HG03520 (cell line): Measurements from ENCODE around the gene PTPN9.

Experiments
- ATAC-seq: cut with Tn5 transposase; IDR thresholded peaks from one replicate; pipeline ENCODE4 v1.9.1; 2021; ENCODE audit warnings: mild to moderate bottlenecking, moderate library complexity; ENCODE audit not compliant: unreplicated experiment

The PTPN9 gene

DNA sequence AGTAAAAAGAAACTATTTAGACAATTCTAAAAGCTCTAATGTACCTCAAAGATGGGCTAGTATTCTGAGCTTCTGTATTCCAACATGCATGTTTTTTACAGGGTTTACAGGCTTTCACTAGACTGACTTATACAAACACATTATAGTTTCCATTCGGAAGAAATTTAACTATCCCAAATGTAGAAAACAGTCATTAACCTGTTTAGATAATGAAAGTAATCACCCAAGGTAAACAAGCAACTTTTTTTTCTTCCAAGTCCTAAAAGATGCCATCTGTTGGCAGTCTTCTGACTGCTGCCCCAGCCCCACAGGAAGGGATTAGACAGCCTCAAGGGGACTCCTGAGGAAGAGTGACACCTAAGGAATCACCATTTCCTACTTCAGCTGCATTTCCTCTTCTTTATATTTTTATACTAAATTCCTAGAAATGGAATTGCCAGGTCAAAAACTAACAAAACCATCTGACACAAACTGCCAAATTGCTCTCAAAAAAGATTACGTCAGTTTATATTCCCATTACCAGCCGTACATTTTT lies 153.1 kb downstream of the PTPN9 start:
- no peak for ATAC-seq

DNA sequence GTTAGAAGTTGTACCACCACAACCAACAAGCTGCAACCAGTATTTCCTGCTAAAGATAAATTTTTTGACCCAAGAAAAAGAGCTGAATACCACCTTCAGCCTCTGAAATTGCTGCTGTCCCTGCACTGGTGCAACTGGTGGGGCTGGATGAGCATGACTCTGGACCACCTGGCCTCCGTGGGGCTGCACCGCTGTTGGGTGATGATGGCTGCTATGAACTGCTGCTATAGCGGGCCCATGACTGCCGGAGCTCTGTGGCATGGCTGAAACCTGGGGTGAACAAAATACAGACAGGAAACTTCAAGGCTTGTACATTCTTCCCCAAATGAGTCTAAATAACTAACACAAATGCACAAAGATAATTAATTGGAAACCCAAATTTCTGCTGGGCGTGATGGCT lies 156.6 kb downstream of the PTPN9 start:
- ATAC-seq = no peak

DNA sequence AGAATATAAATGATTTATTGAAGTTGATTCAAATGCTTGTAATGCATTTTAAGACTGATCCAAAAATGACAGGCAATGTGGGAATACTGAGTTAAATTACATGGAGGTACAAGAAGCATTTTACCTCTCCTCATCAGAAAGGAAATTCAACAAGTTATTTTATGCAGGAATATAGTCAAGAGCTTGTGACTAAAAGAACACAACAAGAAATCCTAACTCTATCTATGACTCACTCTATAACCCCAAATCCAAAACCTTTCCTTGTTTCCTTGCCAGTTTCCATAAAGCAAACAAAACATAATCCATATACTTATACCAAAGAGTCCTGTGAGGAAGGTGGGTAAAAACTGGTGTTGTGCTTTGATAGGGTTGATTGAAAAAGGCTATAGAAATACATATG lies 158.4 kb downstream of the PTPN9 start:
- no peak for ATAC-seq

DNA sequence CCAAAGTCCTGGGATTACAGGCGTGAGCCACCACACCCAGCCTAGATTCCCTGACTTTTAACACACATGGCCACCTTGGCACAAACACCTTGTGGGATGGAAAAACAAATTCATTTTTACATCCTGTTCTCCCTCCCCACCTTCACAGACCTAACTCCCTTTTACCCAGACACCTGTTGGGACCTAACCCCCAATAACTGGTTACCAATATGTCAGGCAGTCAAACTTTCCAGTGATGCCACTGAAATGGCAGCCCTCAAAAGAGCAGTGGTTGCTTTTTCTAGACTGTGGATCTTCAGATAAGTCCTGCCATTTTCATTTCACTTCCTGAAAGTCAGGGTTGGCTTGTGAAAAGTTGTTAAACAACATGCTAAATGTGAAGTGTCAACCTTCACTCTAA lies 162.5 kb downstream of the PTPN9 start:
- ATAC-seq = no peak
